Ovary (tissue), 3 donors: Measurements from ENCODE around the gene ETV6.

Source experiments
- EP300 ChIP-seq: sonication (generic); formaldehyde crosslinking; IDR thresholded peaks from one replicate; pipeline ENCODE4 v1.6.1; 2017; ENCODE audit warnings: antibody characterized with exemption
- POLR2A ChIP-seq: fragments of 450-650 bp; IDR thresholded peaks from one replicate; pipeline ENCODE4 v1.6.1; 2017; ENCODE audit warnings: antibody characterized with exemption, mild to moderate bottlenecking, moderate library complexity
- TF ChIP-seq, protein P1 (sequence below), 3 donors: fragments of 450-650 bp in 2 of 3; fragments of 200-600 bp in 1 of 3; IDR thresholded peaks; one replicate each; pipeline versions ENCODE4 v1.5.1 to v1.8.0; 2016 to 2022; ENCODE audit warnings: antibody characterized with exemption in 3 of 3, mild to moderate bottlenecking in 1 of 3
- donor health status: DM: no; HTN: no; CAD: no.

DNA sequence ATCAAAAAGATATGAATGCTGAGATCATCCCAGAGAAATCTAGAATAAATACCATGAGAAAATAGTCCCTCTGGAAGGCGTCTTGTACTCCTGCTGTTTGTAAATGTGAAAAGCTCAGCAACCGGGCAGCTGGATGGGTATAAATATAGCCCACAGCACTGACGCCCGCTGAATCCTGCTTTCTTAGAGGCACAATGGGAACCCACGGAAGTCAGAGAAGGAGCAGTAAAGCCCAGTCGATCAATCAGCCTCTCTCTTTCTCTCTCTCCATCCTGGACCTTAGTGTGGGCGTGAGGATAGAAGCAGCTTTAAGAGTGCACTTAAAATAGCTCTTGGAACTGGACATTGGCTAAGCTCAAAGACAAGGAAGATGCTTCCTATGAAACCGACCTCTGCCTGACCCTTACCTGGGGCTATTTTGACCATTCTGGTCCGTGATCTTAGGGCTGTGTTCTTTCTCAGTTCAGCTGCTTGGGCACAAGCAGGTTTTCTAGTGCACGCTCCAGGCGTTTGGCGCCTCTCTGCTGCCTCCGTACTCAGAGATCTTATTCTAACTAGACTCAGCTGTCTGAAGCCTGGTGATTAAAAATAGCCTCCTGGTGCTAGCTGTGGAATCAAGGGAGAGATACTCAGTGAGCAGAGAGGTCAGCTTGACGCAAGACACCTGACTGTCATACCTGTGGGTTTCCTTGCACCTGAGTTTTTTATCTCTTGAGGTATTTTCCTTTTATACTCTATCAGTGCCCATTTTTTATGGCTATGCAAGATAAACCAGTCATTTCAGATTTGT lies 144.6 kb downstream of the ETV6 start:
- TF ChIP-seq, protein P1, sequence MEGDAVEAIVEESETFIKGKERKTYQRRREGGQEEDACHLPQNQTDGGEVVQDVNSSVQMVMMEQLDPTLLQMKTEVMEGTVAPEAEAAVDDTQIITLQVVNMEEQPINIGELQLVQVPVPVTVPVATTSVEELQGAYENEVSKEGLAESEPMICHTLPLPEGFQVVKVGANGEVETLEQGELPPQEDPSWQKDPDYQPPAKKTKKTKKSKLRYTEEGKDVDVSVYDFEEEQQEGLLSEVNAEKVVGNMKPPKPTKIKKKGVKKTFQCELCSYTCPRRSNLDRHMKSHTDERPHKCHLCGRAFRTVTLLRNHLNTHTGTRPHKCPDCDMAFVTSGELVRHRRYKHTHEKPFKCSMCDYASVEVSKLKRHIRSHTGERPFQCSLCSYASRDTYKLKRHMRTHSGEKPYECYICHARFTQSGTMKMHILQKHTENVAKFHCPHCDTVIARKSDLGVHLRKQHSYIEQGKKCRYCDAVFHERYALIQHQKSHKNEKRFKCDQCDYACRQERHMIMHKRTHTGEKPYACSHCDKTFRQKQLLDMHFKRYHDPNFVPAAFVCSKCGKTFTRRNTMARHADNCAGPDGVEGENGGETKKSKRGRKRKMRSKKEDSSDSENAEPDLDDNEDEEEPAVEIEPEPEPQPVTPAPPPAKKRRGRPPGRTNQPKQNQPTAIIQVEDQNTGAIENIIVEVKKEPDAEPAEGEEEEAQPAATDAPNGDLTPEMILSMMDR (IDR thresholded peaks at IDR 0.05) = no peak
- TF ChIP-seq POLR2A (no peak), EP300 (no peak)
